Measurements from ENCODE around the gene KAT7.

The KAT7 gene

GRCh38 chr17:49819651-49820050 is 31.2 kb downstream of the KAT7 start:
- H3K9ac ChIP-seq (ENCODE audit: low read length) = no peak overlapping the region

GRCh38 chr17:49820773-49821172 is 32.3 kb downstream of the KAT7 start:
- Histone ChIP-seq H3K27ac (ENCODE audit: low read depth, low read length) (no peak overlapping the region), H3F3A (ENCODE audit: insufficient read depth) (no peaks in the 10 kb centered on the region), H3K4me2 (ENCODE audit: low read depth, low read length, poor library complexity, severe bottlenecking) (no peak overlapping the region)

More at GRCh38 chr17:49819651-49820050, 31.2 kb downstream of the KAT7 start:
- Histone ChIP-seq H3K9me2 (replicated peaks; ENCODE audit: insufficient read depth, low read length) (no peaks in the 10 kb centered on the region), H3K27me3 (ENCODE audit: low read length) (no peaks in the 10 kb centered on the region), H3K9me3 (ENCODE audit: insufficient read depth, low read length) (no peaks in the 10 kb centered on the region), H3K36me3 (ENCODE audit: low read length) (peaks cover 29% of the 10 kb centered on the region), H4K20me1 (ENCODE audit: low read depth, low read length) (no peaks in the 10 kb centered on the region), H3K27ac (ENCODE audit: low read depth, low read length) (no peak overlapping the region), H3K4me2 (ENCODE audit: low read depth, low read length, poor library complexity, severe bottlenecking) (no peak overlapping the region), H3K4me3 (ENCODE audit: insufficient read depth, low read length, poor library complexity, severe bottlenecking) (no peak overlapping the region), H2AFZ (ENCODE audit: low read depth, low read length, severe bottlenecking) (no peak overlapping the region), H3F3A (ENCODE audit: insufficient read depth) (no peaks in the 10 kb centered on the region), H3K79me2 (ENCODE audit: insufficient read depth, low read length) (no peaks in the 10 kb centered on the region; the same call in 1 of the 2 replicates)
- no peak for TF ChIP-seq EZH2phosphoT487 (conservative IDR thresholded peaks at IDR 0.05; ENCODE audit: low read length)
- TF ChIP-seq, protein P1, sequence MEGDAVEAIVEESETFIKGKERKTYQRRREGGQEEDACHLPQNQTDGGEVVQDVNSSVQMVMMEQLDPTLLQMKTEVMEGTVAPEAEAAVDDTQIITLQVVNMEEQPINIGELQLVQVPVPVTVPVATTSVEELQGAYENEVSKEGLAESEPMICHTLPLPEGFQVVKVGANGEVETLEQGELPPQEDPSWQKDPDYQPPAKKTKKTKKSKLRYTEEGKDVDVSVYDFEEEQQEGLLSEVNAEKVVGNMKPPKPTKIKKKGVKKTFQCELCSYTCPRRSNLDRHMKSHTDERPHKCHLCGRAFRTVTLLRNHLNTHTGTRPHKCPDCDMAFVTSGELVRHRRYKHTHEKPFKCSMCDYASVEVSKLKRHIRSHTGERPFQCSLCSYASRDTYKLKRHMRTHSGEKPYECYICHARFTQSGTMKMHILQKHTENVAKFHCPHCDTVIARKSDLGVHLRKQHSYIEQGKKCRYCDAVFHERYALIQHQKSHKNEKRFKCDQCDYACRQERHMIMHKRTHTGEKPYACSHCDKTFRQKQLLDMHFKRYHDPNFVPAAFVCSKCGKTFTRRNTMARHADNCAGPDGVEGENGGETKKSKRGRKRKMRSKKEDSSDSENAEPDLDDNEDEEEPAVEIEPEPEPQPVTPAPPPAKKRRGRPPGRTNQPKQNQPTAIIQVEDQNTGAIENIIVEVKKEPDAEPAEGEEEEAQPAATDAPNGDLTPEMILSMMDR (IDR thresholded peaks at IDR 0.05; ENCODE audit: insufficient read depth, low read length, poor library complexity, severe bottlenecking) = no peak

DNA sequence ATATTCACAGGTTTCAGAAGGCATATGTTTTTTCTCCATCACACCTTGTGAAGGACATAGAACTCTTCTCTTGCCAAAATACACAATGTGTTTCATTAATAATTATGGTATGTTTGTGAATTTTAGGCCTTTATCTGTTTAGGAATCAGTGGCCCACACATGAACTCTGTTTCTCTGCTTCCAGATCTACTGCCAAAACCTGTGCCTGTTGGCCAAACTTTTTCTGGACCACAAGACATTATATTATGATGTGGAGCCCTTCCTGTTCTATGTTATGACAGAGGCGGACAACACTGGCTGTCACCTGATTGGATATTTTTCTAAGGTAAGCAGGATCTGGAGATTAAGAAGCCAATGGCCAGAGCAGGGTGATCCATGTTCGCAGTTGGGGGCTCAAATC is 33.0 kb downstream of the KAT7 start:
- Histone ChIP-seq H3K27ac (ENCODE audit: low read depth, low read length) (no peak overlapping the region), H3K27me3 (ENCODE audit: low read length) (no peaks in the 10 kb centered on the region), H3K79me2 (ENCODE audit: insufficient read depth, low read length) (no peaks in the 10 kb centered on the region; the same call in 1 of the 2 replicates), H4K20me1 (ENCODE audit: low read depth, low read length) (no peaks in the 10 kb centered on the region), H3K4me3 (ENCODE audit: insufficient read depth, low read length, poor library complexity, severe bottlenecking) (no peak overlapping the region), H3K4me2 (ENCODE audit: low read depth, low read length, poor library complexity, severe bottlenecking) (no peak overlapping the region), H3K9ac (ENCODE audit: low read length) (no peak overlapping the region), H3K36me3 (ENCODE audit: low read length) (peaks cover 42% of the 10 kb centered on the region), H3K9me3 (ENCODE audit: insufficient read depth, low read length) (no peaks in the 10 kb centered on the region), H3K9me2 (replicated peaks; ENCODE audit: insufficient read depth, low read length) (no peaks in the 10 kb centered on the region), H3F3A (ENCODE audit: insufficient read depth) (no peaks in the 10 kb centered on the region), H2AFZ (ENCODE audit: low read depth, low read length, severe bottlenecking) (no peak overlapping the region)
- TF ChIP-seq, protein P1 (IDR thresholded peaks at IDR 0.05; ENCODE audit: insufficient read depth, low read length, poor library complexity, severe bottlenecking) = no peak
- TF ChIP-seq EZH2phosphoT487 (conservative IDR thresholded peaks at IDR 0.05; ENCODE audit: low read length) = no peak

More at GRCh38 chr17:49820773-49821172, 32.3 kb downstream of the KAT7 start:
- Histone ChIP-seq H4K20me1 (ENCODE audit: low read depth, low read length) (no peaks in the 10 kb centered on the region), H3K79me2 (ENCODE audit: insufficient read depth, low read length) (no peaks in the 10 kb centered on the region; the same call in 1 of the 2 replicates), H3K9me3 (ENCODE audit: insufficient read depth, low read length) (no peaks in the 10 kb centered on the region), H3K9ac (ENCODE audit: low read length) (no peak overlapping the region), H3K9me2 (replicated peaks; ENCODE audit: insufficient read depth, low read length) (no peaks in the 10 kb centered on the region), H3K36me3 (ENCODE audit: low read length) (peaks cover 37% of the 10 kb centered on the region), H3K27me3 (ENCODE audit: low read length) (no peaks in the 10 kb centered on the region), H2AFZ (ENCODE audit: low read depth, low read length, severe bottlenecking) (no peak overlapping the region), H3K4me3 (ENCODE audit: insufficient read depth, low read length, poor library complexity, severe bottlenecking) (no peak overlapping the region)
- TF ChIP-seq, protein P1 (IDR thresholded peaks at IDR 0.05; ENCODE audit: insufficient read depth, low read length, poor library complexity, severe bottlenecking) = no peak
- no peak for TF ChIP-seq EZH2phosphoT487 (conservative IDR thresholded peaks at IDR 0.05; ENCODE audit: low read length)
